Sigmoid colon (tissue), 4 donors: ENCODE data around the gene EFNA5.

Experiments
- EP300 ChIP-seq, 4 donors: sonication (generic); formaldehyde crosslinking; IDR thresholded peaks; one replicate each; pipeline ENCODE4 v1.6.1; 2017; ENCODE audit warnings: antibody characterized with exemption in 4 of 4
- POLR2A ChIP-seq, 2 donors: fragments of 450-650 bp; IDR thresholded peaks; one replicate each; pipeline ENCODE4 v1.6.1; 2016; ENCODE audit warnings: antibody characterized with exemption in 2 of 2, mild to moderate bottlenecking in 2 of 2, moderate library complexity in 2 of 2
- POLR2AphosphoS5 ChIP-seq, 4 donors: sonication (generic); formaldehyde crosslinking; IDR thresholded peaks; one replicate each; pipeline ENCODE4 v1.6.1; 2017; ENCODE audit warnings: antibody characterized with exemption in 4 of 4
- TF ChIP-seq, protein P1 (sequence below), 4 experiments: fragments of 450-650 bp in 3 of 4; fragments of 200-600 bp in 1 of 4; IDR thresholded peaks; one replicate each; pipeline ENCODE4 v1.5.1; 2016 to 2019; ENCODE audit warnings: antibody characterized with exemption in 4 of 4, mild to moderate bottlenecking in 3 of 4, moderate library complexity in 2 of 4

DNA sequence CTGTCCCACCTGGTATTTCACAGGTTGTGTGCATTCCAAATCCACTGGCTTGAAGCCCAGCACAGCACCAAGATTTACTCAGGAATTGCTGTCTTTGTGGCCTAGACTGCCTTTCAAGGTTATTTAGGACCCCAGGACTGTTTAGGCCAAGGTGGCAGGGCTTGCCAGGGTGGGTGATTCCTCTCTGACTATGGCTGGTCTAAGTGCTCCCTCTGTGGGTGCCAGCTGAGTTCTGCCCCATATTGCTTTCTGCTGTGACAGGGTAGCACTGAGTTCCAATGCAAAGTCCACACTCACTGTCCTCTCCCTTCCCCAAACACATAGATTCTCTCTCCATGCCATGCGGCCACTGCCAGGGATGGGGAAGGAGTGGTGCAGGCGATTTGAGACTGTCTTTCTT is 318.2 kb downstream of the EFNA5 start:
- TF ChIP-seq, protein P1, sequence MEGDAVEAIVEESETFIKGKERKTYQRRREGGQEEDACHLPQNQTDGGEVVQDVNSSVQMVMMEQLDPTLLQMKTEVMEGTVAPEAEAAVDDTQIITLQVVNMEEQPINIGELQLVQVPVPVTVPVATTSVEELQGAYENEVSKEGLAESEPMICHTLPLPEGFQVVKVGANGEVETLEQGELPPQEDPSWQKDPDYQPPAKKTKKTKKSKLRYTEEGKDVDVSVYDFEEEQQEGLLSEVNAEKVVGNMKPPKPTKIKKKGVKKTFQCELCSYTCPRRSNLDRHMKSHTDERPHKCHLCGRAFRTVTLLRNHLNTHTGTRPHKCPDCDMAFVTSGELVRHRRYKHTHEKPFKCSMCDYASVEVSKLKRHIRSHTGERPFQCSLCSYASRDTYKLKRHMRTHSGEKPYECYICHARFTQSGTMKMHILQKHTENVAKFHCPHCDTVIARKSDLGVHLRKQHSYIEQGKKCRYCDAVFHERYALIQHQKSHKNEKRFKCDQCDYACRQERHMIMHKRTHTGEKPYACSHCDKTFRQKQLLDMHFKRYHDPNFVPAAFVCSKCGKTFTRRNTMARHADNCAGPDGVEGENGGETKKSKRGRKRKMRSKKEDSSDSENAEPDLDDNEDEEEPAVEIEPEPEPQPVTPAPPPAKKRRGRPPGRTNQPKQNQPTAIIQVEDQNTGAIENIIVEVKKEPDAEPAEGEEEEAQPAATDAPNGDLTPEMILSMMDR (IDR thresholded peaks at IDR 0.05), result no peak
- no peak for TF ChIP-seq EP300 (IDR thresholded peaks at IDR 0.05)
- no peak for TF ChIP-seq POLR2A (IDR thresholded peaks at IDR 0.05)
- TF ChIP-seq POLR2AphosphoS5 (IDR thresholded peaks at IDR 0.05), result no peak
